Measurements from ENCODE around the gene OR9G4. TPM values are rescaled to one million over a fixed set of nuclear protein-coding genes. Genes with fewer than 3 reads are reported as not detected.

Gene OR9G4
- not detected in 2 replicates for total RNA-seq (ENCODE audit: low replicate concordance)

GRCh38 chr11:56748597-56748996 is at the start of gene OR9G4:
TSS of gene OR9G4 (minus strand) at chr11:56748697. CDS start at chr11:56743766, 4,931 bp downstream.

GRCh38 chr11:56698795-56699194 is 49.7 kb downstream of the OR9G4 start, which contains the start of gene OR9G1:
TSS of gene OR9G1 (plus strand) at chr11:56699095. CDS start at chr11:56700388, 1,293 bp downstream.

Other genes with a start within 250 kb of the OR9G4 start
- gene OR5M11, start 205.4 kb downstream of the OR9G4 start, total RNA-seq (ENCODE audit: low replicate concordance), result not detected in 2 replicates
- not detected in 2 replicates for gene OR5M10, start 171.0 kb downstream of the OR9G4 start, total RNA-seq (ENCODE audit: low replicate concordance)
- not detected in 2 replicates for gene OR5M1, start 133.8 kb downstream of the OR9G4 start, total RNA-seq (ENCODE audit: low replicate concordance)
- not detected in 2 replicates for gene OR5AP2, start 106.3 kb downstream of the OR9G4 start, total RNA-seq (ENCODE audit: low replicate concordance)
- gene OR5AR1, start 85.0 kb downstream of the OR9G4 start, total RNA-seq (ENCODE audit: low replicate concordance), result not detected in 2 replicates
- gene OR9G1, start 49.6 kb downstream of the OR9G4 start, total RNA-seq (ENCODE audit: low replicate concordance), result not detected in 2 replicates
- not detected in 2 replicates for gene OR5AK2, start 240.2 kb upstream of the OR9G4 start, total RNA-seq (ENCODE audit: low replicate concordance)

All from smooth muscle cell of the coronary artery (primary cell).